OCI-LY7 (cell line): ENCODE data around the gene GIMAP5.

Experiments used
- EZH2phosphoT487 ChIP-seq: fragments of 200-600 bp; sonication (generic); IDR thresholded peaks from 2 replicates; pipeline ENCODE4 v1.6.1; 2018; ENCODE audit warnings: low read depth, borderline replicate concordance, mild to moderate bottlenecking, mixed run types, antibody characterized with exemption, low read length, moderate library complexity, mixed read lengths
- TF ChIP-seq, protein P1 (sequence below): fragments of 200-600 bp; sonication (generic); conservative IDR thresholded peaks from 2 replicates; pipeline ENCODE4 v1.5.1; 2014; ENCODE audit warnings: mild to moderate bottlenecking, antibody characterized with exemption, low read length, moderate library complexity, mixed read lengths

DNA sequence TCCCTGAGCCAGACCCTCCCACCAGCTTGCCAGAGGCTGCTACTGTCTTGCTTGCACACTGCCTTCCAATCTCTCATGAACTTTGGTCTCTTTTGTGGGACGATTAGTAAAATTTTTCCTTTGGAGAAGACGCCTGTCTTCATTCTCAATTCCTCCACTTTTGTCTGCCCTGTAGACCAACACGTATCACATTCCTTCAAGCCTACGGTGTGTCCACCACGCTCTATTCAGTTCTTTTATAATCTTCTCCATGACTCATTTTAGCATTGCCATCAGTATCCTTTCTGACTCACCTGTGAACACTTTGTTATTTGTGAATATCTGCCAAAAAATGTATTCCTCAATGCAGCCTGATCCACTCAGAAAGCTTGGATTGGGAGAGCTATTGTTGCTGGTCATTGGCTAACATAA lies 1.4 kb downstream of the GIMAP5 start:
- TF ChIP-seq EZH2phosphoT487: no peak
- TF ChIP-seq, protein P1, sequence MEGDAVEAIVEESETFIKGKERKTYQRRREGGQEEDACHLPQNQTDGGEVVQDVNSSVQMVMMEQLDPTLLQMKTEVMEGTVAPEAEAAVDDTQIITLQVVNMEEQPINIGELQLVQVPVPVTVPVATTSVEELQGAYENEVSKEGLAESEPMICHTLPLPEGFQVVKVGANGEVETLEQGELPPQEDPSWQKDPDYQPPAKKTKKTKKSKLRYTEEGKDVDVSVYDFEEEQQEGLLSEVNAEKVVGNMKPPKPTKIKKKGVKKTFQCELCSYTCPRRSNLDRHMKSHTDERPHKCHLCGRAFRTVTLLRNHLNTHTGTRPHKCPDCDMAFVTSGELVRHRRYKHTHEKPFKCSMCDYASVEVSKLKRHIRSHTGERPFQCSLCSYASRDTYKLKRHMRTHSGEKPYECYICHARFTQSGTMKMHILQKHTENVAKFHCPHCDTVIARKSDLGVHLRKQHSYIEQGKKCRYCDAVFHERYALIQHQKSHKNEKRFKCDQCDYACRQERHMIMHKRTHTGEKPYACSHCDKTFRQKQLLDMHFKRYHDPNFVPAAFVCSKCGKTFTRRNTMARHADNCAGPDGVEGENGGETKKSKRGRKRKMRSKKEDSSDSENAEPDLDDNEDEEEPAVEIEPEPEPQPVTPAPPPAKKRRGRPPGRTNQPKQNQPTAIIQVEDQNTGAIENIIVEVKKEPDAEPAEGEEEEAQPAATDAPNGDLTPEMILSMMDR: no peak
